GM13977 (cell line): ENCODE results near the gene AADACL4.
"Not testable (repeated sequence)": the region's sequence is repeated elsewhere in the genome, so short reads cannot be mapped to it uniquely, and the experiment has no call there.

Experiments
- DNase-seq: peaks from one replicate; pipeline ENCODE4 v3.0.0; 2012; ENCODE audit warnings: low spot score
- in situ Hi-C: fragments of 300-500 bp; cut with MboI; formaldehyde crosslinking; loops from one replicate; pipeline ENCODE4 v1.12.0; 2022; ENCODE audit warnings: low sequenced_read_pairs, low pct_unique_long_range_greater_than_20kb, mixed read lengths, inconsistent platforms; ENCODE audit not compliant: unreplicated experiment
- TF ChIP-seq, protein P1 (sequence below): IDR thresholded peaks from 2 replicates; pipeline ENCODE4 v1.5.1; 2012; ENCODE audit warnings: mild to moderate bottlenecking, control low read depth; ENCODE audit not compliant: insufficient read depth; ENCODE audit errors: extremely low read depth, missing control alignments

AADACL4 gene

DNA sequence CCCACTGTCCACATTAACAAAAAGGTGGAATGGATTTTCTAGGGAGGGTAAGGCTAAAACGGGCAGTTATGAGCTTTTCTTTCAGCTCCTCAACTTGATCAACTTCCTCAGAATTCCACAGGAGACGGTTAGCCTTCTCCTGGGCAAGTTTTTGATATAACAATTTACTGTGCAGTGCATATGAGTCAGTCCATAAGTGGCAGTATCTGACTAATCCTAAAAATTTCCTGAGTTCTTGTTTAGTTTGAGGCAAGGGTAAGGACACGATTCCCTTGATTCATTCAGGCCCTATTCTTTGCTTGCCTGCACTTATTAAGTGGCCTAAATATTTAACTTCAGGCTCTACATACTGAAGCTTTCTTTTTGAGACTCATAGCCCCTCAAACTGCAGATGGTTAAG lies 65.8 kb downstream of the AADACL4 start:
- no peak for DNase-seq
- TF ChIP-seq, protein P1, sequence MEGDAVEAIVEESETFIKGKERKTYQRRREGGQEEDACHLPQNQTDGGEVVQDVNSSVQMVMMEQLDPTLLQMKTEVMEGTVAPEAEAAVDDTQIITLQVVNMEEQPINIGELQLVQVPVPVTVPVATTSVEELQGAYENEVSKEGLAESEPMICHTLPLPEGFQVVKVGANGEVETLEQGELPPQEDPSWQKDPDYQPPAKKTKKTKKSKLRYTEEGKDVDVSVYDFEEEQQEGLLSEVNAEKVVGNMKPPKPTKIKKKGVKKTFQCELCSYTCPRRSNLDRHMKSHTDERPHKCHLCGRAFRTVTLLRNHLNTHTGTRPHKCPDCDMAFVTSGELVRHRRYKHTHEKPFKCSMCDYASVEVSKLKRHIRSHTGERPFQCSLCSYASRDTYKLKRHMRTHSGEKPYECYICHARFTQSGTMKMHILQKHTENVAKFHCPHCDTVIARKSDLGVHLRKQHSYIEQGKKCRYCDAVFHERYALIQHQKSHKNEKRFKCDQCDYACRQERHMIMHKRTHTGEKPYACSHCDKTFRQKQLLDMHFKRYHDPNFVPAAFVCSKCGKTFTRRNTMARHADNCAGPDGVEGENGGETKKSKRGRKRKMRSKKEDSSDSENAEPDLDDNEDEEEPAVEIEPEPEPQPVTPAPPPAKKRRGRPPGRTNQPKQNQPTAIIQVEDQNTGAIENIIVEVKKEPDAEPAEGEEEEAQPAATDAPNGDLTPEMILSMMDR, result no peak
- in situ Hi-C loops, result no loop called here

DNA sequence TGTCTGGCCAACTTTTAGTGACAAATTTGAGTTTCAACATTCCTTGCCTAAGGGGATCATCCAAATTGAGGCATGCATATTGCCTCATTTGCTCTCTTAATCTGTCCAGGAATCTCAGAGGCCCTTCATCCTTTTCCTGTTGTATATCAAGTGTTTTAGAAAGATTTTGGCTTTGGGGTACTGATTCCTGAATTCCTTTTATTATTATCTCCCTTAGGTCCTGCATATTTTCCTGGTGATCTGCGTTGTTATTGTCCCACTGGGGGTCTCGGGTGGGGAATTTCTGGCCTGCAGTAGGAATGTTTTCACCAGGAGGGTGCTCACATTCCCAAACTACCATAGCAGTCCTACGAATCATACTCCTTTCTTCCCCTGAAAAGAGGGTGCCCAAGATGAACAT lies 67.7 kb downstream of the AADACL4 start:
- in situ Hi-C loops, result no loop called here
- DNase-seq, result no peak
- TF ChIP-seq, protein P1, result no peak

DNA sequence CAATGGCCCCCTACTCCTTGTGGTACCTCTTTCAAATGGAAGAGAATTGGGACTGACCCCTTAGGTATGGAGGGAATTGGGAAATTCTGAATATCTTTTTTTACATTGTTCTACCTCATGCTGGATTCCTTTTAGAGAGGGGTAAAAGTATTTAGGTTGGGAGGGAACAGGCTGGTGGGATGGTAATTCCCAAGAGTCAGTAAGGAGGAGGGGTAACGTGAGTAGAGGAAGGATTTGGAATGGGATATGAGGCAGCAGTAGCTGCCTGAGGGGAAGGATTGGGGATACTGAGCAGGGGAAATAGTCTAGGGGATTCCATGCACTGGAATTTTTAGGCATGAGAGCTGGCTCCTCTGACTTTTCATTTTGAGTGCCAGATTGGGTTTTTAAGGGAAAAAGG lies 68.2 kb downstream of the AADACL4 start:
- no peak for DNase-seq
- TF ChIP-seq, protein P1, result no peak
- in situ Hi-C loops, result no loop called here

DNA sequence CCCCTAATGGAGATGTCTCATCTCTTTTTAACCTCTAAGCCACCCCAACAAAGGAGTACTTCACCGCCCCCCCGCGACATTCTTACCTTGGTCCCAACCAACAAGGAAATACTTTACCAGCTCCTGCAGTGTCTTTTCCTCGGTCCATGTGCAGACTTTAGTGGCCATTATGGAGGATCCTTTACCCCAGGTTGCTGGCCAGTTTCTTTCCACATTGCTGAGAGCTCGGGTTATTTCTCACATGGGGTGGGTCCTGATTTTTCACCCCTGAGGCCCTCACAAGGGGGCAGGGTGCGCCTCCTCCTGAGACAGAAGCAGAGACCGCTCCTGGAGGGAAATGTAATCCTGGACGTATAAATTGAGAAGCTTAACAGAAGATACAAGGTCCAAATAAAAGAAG lies 69.0 kb downstream of the AADACL4 start:
- TF ChIP-seq, protein P1, result no peak
- DNase-seq, result no peak
- in situ Hi-C loops, result no loop called here

DNA sequence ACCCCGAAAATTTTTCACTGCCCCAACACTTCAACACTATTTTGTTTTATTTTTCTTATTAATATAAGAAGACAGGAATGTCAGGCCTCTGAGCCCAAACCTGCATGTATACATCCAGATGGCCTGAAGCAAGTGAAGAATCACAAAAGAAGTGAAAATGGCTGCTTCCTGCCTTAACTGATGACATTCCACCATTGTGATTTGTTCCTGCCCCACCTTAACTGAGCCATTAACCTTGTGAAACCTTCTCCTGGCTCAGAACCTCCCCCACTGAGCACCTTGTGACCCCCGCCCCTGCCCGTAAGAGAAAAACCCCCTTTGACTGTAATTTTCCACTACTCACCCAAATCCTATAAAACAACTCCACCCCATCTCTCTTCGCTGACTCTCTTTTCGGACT lies 69.8 kb downstream of the AADACL4 start:
- in situ Hi-C loops, DNase-seq: not testable (repeated sequence)

DNA sequence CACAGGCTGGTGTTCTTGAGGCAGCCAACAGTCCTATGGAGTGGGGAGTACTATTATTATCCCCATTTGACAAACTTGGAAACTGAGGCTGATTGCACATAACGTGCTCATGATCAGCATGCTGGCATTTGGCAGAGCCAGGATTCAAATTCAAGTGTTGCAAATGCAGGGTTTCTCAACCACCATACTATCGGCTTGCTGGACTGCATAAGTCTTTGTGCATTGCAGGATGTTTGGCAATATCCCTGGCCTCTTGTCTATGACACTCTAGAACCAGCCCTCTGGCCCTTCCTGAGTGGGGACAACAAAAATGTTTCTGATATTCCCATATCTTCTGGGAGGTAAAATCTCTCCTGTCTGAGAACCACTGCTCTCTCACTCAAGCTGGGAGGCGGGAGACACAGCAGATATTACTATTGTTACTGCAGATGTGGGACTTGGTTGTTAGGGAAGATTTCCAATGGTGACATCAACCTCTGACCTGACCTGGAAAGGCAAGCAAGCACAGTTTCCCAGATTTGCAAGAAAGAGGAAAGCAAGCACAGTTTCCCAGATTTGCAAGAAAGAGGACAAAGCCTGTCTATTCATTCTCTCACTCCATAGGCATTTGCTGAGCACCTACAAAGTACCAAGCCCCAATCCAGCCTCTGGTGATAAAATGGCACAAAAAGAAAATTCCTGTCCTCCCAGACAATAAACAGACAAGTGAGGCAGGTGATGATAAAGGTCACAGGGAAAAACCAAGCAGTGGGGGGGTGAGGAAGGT lies 71.0 kb downstream of the AADACL4 start:
- in situ Hi-C loops, result no loop called here
- no peak for DNase-seq
- TF ChIP-seq, protein P1, result no peak

DNA sequence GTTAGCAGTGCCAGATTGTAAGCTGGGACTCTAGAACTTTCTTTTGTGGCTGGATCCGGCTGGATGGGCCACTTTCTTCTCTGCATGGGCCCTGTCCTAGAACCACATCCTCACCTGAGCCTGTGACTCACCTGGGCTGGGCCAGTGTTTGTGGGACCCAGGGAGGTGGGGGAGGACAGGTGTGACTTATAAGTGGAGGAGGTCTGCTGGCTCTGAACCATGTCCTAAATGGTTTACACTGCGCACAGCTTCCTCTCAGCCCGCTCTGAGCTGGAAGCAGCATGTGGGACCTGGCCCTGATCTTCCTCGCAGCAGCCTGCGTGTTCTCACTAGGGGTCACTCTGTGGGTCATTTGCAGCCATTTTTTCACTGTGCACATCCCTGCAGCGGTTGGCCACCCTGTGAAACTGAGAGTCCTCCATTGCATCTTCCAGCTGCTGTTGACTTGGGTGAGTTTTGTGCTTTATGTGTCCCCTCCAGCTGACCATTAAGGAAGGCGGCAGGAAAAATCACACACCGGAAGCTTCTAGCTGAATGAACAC lies 72.1 kb downstream of the AADACL4 start, which contains the start of gene AADACL3:
Gene AADACL3, plus strand, starts transcription at position 215 of the 542 bp plus-strand sequence. Its CDS starts 67 bp downstream, at position 282.
- in situ Hi-C loops, result no loop called here
- TF ChIP-seq, protein P1, result no peak
- DNase-seq, result no peak
